Measurements from ENCODE around the gene ERCC8. TPM values are rescaled to one million over a fixed set of nuclear protein-coding genes. Genes with fewer than 3 reads are reported as not detected.

Gene ERCC8
- total RNA-seq, 1 donor from 2014 or later: 9.8 TPM

Other genes with a start within 250 kb of the ERCC8 start
- gene DEPDC1B, start 244.9 kb downstream of the ERCC8 start, total RNA-seq: 19.6 and 21.2 TPM in 2 replicates
- 0.34 and 0.49 TPM in 2 replicates for gene ELOVL7, start 100.8 kb downstream of the ERCC8 start, total RNA-seq
- gene NDUFAF2, start 135 bp upstream of the ERCC8 start, total RNA-seq: 32.9 and 33.8 TPM in 2 replicates
- gene SMIM15, start 217.4 kb upstream of the ERCC8 start, total RNA-seq: 84.0 and 86.7 TPM in 2 replicates